GDM1 (cell line): ENCODE measurements around the gene GRK5.

Experiments
- DNase-seq: peaks from one replicate; lab custom pipeline; 2025; lab: John Stamatoyannopoulos, UW

The GRK5 gene

GRCh38 chr10:119360181-119360921 lies 153.0 kb downstream of the GRK5 start:
- no peak for DNase-seq

GRCh38 chr10:119361037-119361436 lies 153.7 kb downstream of the GRK5 start:
- DNase-seq, result no peak

GRCh38 chr10:119362122-119362521 lies 154.8 kb downstream of the GRK5 start:
- no peak for DNase-seq

- no peak for DNase-seq
Measured at GRCh38 chr10:119364645-119365600, 157.6 kb downstream of the GRK5 start.

GRCh38 chr10:119365773-119366599 lies 158.6 kb downstream of the GRK5 start:
- no peak for DNase-seq

GRCh38 chr10:119367841-119368549 lies 160.6 kb downstream of the GRK5 start:
- no peak for DNase-seq

- DNase-seq, result no peak
Measured at GRCh38 chr10:119368581-119368980, 161.2 kb downstream of the GRK5 start.

GRCh38 chr10:119368991-119369869 lies 161.9 kb downstream of the GRK5 start:
- no peak for DNase-seq

GRCh38 chr10:119370111-119370741 lies 162.9 kb downstream of the GRK5 start:
- DNase-seq, result no peak

- DNase-seq, result no peak
Measured at GRCh38 chr10:119370972-119371703, 163.8 kb downstream of the GRK5 start.

GRCh38 chr10:119371704-119372663 lies 164.6 kb downstream of the GRK5 start:
- no peak for DNase-seq

- DNase-seq, result no peak
Measured at GRCh38 chr10:119373294-119374102, 166.1 kb downstream of the GRK5 start.

GRCh38 chr10:119374236-119374635 lies 166.9 kb downstream of the GRK5 start:
- DNase-seq, result no peak

GRCh38 chr10:119375574-119376272 lies 168.4 kb downstream of the GRK5 start:
- DNase-seq, result no peak

GRCh38 chr10:119377451-119377957 lies 170.1 kb downstream of the GRK5 start:
- no peak for DNase-seq

GRCh38 chr10:119377958-119378736 lies 170.8 kb downstream of the GRK5 start:
- no peak for DNase-seq
